Progenitor cell of endocrine pancreas (in vitro differentiated cells): ENCODE data around the gene EXTL1. TPM values are rescaled to one million over a fixed set of nuclear protein-coding genes. Genes with fewer than 3 reads are reported as not detected.

Experiments used
- DNase-seq: peaks from one replicate; pipeline ENCODE4 v3.0.0; 2021; ENCODE audit warnings: low spot score; ENCODE audit not compliant: unreplicated experiment
- H3K27ac Mint-ChIP-seq: 2 replicates; pipeline ENCODE4 v1.8.0; 2021; ENCODE audit warnings: mild to moderate bottlenecking, moderate library complexity, mixed read lengths
- H3K27me3 Mint-ChIP-seq: 2 replicates; pipeline ENCODE4 v1.8.0; 2021; ENCODE audit warnings: mixed read lengths
- H3K36me3 Mint-ChIP-seq: 2 replicates; pipeline ENCODE4 v1.8.0; 2022; ENCODE audit warnings: mixed read lengths; ENCODE audit not compliant: insufficient read depth
- H3K4me1 Mint-ChIP-seq: 2 replicates; pipeline ENCODE4 v1.8.0; 2021; ENCODE audit warnings: low read depth, mixed read lengths
- H3K4me3 Mint-ChIP-seq: 2 replicates; pipeline ENCODE4 v1.8.0; 2021; ENCODE audit warnings: low read depth, mild to moderate bottlenecking, moderate library complexity, mixed read lengths
- H3K9me3 Mint-ChIP-seq: 2 replicates; pipeline ENCODE4 v1.8.0; 2021; ENCODE audit warnings: low read depth, mixed read lengths
- total RNA-seq: library from RNA; stranded (reverse); gene quantifications from 2 replicates; pipeline ENCODE4 v1.2.1, GENCODE V29; 2021
- TF ChIP-seq, protein P1 (sequence below): fragments of 200-600 bp; sonication (generic); IDR thresholded peaks from one replicate; pipeline ENCODE4 v1.5.0; 2021; ENCODE audit warnings: antibody characterized with exemption, mild to moderate bottlenecking; ENCODE audit not compliant: unreplicated experiment

Gene EXTL1
- total RNA-seq, 1 donor from 2014 or later = 3.6 TPM

DNA sequence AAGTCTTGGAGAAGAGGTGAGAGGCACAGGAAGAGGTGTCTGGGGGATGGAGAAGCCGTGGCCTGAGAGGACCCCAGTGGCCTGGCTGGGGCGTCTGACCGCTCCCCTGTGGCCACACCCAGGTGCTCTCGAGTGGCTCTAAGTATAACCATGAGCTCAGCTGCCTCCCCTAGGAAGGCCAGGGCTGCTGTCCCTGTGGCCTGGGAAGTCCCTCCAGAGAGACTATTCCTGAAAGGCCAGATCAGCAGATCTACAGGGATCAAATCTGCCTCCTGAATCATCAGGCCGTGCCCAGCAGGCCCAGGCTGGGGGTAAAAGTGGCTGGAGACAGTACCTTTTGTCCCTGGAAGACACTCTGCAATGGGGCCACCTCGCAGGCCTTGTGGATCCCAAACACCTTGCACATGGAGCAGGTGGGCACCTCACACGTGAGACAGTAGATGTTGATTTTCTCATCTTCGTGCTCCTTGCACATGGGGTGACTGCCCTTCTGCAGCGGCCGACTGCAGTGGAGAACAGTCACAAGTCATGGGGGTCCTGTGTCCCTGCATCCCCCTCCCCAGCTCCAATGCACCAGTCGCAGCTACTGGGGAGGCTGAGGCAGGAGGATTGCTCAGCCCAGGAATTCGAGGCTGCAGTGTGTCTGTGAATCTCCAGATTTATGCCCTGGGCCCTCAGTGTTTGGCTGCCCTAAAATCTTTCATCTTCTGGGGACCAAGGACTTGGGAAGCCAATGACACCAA lies 39.4 kb downstream of the EXTL1 start:
- no peaks in the 10 kb centered on the region for H3K9me3 Mint-ChIP-seq
- H3K4me1 Mint-ChIP-seq = peaks cover 8% of the 10 kb centered on the region
- H3K36me3 Mint-ChIP-seq = no peaks in the 10 kb centered on the region
- H3K4me3 Mint-ChIP-seq = no peak overlapping the region
- TF ChIP-seq, protein P1, sequence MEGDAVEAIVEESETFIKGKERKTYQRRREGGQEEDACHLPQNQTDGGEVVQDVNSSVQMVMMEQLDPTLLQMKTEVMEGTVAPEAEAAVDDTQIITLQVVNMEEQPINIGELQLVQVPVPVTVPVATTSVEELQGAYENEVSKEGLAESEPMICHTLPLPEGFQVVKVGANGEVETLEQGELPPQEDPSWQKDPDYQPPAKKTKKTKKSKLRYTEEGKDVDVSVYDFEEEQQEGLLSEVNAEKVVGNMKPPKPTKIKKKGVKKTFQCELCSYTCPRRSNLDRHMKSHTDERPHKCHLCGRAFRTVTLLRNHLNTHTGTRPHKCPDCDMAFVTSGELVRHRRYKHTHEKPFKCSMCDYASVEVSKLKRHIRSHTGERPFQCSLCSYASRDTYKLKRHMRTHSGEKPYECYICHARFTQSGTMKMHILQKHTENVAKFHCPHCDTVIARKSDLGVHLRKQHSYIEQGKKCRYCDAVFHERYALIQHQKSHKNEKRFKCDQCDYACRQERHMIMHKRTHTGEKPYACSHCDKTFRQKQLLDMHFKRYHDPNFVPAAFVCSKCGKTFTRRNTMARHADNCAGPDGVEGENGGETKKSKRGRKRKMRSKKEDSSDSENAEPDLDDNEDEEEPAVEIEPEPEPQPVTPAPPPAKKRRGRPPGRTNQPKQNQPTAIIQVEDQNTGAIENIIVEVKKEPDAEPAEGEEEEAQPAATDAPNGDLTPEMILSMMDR = no peak
- peaks cover 26% of the 10 kb centered on the region for H3K27me3 Mint-ChIP-seq
- no peak for DNase-seq
- no peak overlapping the region for H3K27ac Mint-ChIP-seq

GRCh38 chr1:26064553-26064952 lies 43.0 kb downstream of the EXTL1 start:
- no peak for DNase-seq
- Mint-ChIP-seq H3K4me1 (peaks cover 23% of the 10 kb centered on the region), H3K4me3 (no peak overlapping the region), H3K27ac (no peak overlapping the region), H3K36me3 (no peaks in the 10 kb centered on the region), H3K9me3 (no peaks in the 10 kb centered on the region), H3K27me3 (peaks cover 12% of the 10 kb centered on the region)
- TF ChIP-seq, protein P1 = no peak

DNA sequence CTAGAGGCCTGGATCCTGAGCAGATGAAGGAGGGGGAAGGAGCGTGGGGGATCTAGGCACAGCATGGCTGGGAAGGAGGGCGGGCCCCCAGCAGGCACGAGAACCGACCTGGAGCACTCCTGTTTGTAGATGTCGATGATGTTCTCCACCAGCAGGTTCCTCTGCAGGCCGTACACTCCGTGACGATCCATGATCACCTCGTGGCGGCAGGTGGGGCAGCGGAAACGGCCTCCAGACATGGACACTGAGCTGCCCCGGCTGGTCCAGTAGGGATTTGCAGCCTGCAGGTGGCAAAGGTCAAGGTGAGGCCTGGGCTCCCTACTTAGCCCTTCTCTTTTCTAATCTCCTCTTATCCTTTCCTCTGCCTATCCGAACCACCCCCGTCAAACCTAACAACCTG lies 44.6 kb downstream of the EXTL1 start:
- no peak overlapping the region for H3K4me3 Mint-ChIP-seq
- TF ChIP-seq, protein P1 = no peak
- no peaks in the 10 kb centered on the region for H3K9me3 Mint-ChIP-seq

GRCh38 chr1:26066857-26067256 lies 45.3 kb downstream of the EXTL1 start:
- Mint-ChIP-seq H3K27ac (no peak overlapping the region), H3K4me1 (peaks cover 23% of the 10 kb centered on the region), H3K27me3 (peaks cover 7% of the 10 kb centered on the region), H3K4me3 (no peak overlapping the region), H3K36me3 (no peaks in the 10 kb centered on the region), H3K9me3 (no peaks in the 10 kb centered on the region)
- DNase-seq = no peak
- TF ChIP-seq, protein P1 = no peak

More for the DNA sequence above, 44.6 kb downstream of the EXTL1 start:
- Mint-ChIP-seq H3K27ac (no peak overlapping the region), H3K4me1 (peaks cover 23% of the 10 kb centered on the region), H3K27me3 (peaks cover 7% of the 10 kb centered on the region), H3K36me3 (no peaks in the 10 kb centered on the region)
- no peak for DNase-seq

GRCh38 chr1:26067432-26067911 lies 45.9 kb downstream of the EXTL1 start, which contains the start of gene TRIM63:
TSS of gene TRIM63 (minus strand) at chr1:26067630. CDS start at chr1:26067494, 136 bp downstream.
- H3K4me3 Mint-ChIP-seq = no peak within 1 kb of the TSS
- H3K27ac Mint-ChIP-seq = peak within 1 kb of the TSS; percentile 23
- DNase-seq = no peak

More at GRCh38 chr1:26067432-26067911, 45.9 kb downstream of the EXTL1 start, which contains the start of gene TRIM63:
- Mint-ChIP-seq H3K36me3 (no peaks in the 10 kb centered on the region), H3K4me1 (peaks cover 23% of the 10 kb centered on the region), H3K27me3 (peaks cover 11% of the 10 kb centered on the region), H3K9me3 (no peaks in the 10 kb centered on the region)
- TF ChIP-seq, protein P1 = no peak
